GM23248 (cell line): ENCODE results near the gene DPP10. TPM values are rescaled to one million over a fixed set of nuclear protein-coding genes. Genes with fewer than 3 reads are reported as not detected.

ENCODE experiments used
- DNase-seq: peaks from one replicate; pipeline ENCODE4 v3.0.0-alpha.2; 2015
- H2AFZ ChIP-seq: fragments of 200-600 bp; sonication (generic); 2 replicates; pipeline ENCODE4 v1.6.1; 2016; ENCODE audit warnings: antibody characterized with exemption
- H3F3A ChIP-seq: fragments of 200-600 bp; sonication (generic); 2 replicates; pipeline ENCODE4 v1.6.1; 2016; ENCODE audit warnings: mild to moderate bottlenecking, antibody characterized with exemption, mixed run types; ENCODE audit not compliant: insufficient read depth
- H3K27ac ChIP-seq: fragments of 200-600 bp; sonication (generic); 2 replicates; pipeline ENCODE4 v1.5.1; 2016; ENCODE audit warnings: mild to moderate bottlenecking
- H3K27me3 ChIP-seq: fragments of 200-600 bp; sonication (generic); replicated peaks from 2 replicates; pipeline ENCODE4 v1.6.1; 2016; ENCODE audit warnings: mild to moderate bottlenecking; ENCODE audit not compliant: insufficient read depth
- H3K36me3 ChIP-seq: fragments of 200-600 bp; sonication (generic); 2 replicates; pipeline ENCODE4 v1.6.1; 2016; ENCODE audit warnings: low read depth, mild to moderate bottlenecking
- H3K4me1 ChIP-seq: fragments of 200-600 bp; sonication (generic); 2 replicates; pipeline ENCODE4 v1.6.1; 2016; ENCODE audit warnings: mild to moderate bottlenecking; ENCODE audit not compliant: insufficient read depth
- H3K4me2 ChIP-seq: fragments of 200-600 bp; sonication (generic); one replicate; pipeline ENCODE4 v1.6.1; 2016; ENCODE audit warnings: mild to moderate bottlenecking; ENCODE audit not compliant: unreplicated experiment
- H3K4me3 ChIP-seq: fragments of 200-600 bp; sonication (generic); 2 replicates; pipeline ENCODE4 v1.5.1; 2016; ENCODE audit warnings: mild to moderate bottlenecking
- H3K79me2 ChIP-seq: fragments of 200-600 bp; sonication (generic); 2 replicates; pipeline ENCODE4 v1.6.1; 2016; ENCODE audit warnings: mild to moderate bottlenecking; ENCODE audit not compliant: insufficient read depth
- H3K9ac ChIP-seq: fragments of 200-600 bp; sonication (generic); 2 replicates; pipeline ENCODE4 v1.6.1; 2016; ENCODE audit warnings: mild to moderate bottlenecking
- H3K9me2 ChIP-seq: fragments of 200-600 bp; sonication (generic); 2 replicates; pipeline ENCODE4 v1.6.1; 2016; ENCODE audit warnings: mixed run types, mild to moderate bottlenecking, moderate library complexity; ENCODE audit not compliant: insufficient read depth
- H3K9me3 ChIP-seq: fragments of 200-600 bp; sonication (generic); one replicate; pipeline ENCODE4 v1.6.1; 2017; ENCODE audit warnings: low read depth
- H4K20me1 ChIP-seq: fragments of 200-600 bp; sonication (generic); 2 replicates; pipeline ENCODE4 v1.6.0; 2016; ENCODE audit not compliant: insufficient read depth
- EZH2 ChIP-seq: fragments of 200-600 bp; sonication (generic); IDR thresholded peaks from 2 replicates; pipeline ENCODE4 v1.6.1; 2018; ENCODE audit warnings: antibody characterized with exemption, mild to moderate bottlenecking; ENCODE audit not compliant: insufficient read depth, poor library complexity, severe bottlenecking
- EZH2phosphoT487 ChIP-seq: fragments of 200-600 bp; sonication (generic); IDR thresholded peaks from 2 replicates; pipeline ENCODE4 v1.6.1; 2018; ENCODE audit warnings: antibody characterized with exemption, moderate library complexity, mild to moderate bottlenecking, low read depth; ENCODE audit not compliant: insufficient read depth
- WGBS, 2 experiments: methylation state at CpG; one replicate each; pipeline ENCODE4 v1.1.6; 2015 to 2017; ENCODE audit warnings: low lambda C conversion rate in 2 of 2, low coverage in 1 of 2; ENCODE audit errors: missing lambda C conversion rate in 2 of 2; 5-methylcytosine and 5-hydroxymethylcytosine counted together
- in situ Hi-C: fragments of 300-500 bp; cut with MboI; formaldehyde crosslinking; loops from 2 replicates; pipeline ENCODE4 v1.15.0; 2020
- polyA plus RNA-seq: library from polyadenylated mRNA; unstranded; fragments of >200 nt; fragmentation: Nextera tagmentation; extraction: Ambion mirVana; gene quantifications from 2 replicates; pipeline ENCODE4 v1.2.1, GENCODE V29; 2016
- total RNA-seq: library from RNA; depleted of rRNA; stranded (reverse); fragments of >200 nt; shearing (Covaris generic); gene quantifications from 2 replicates; pipeline ENCODE4 v1.2.3, GENCODE V29; 2014

DPP10 gene
- total and polyA plus RNA-seq, 2 experiments from 2014 or later, result not detected

- Histone ChIP-seq H3K27ac (no peak overlapping the region), H3K9me2 (no peaks in the 10 kb centered on the region), H3K4me2 (no peak overlapping the region), H3K4me3 (no peak overlapping the region), H2AFZ (no peak overlapping the region), H3K36me3 (no peaks in the 10 kb centered on the region), H3K9me3 (no peaks in the 10 kb centered on the region), H3K4me1 (no peaks in the 10 kb centered on the region), H3K79me2 (no peaks in the 10 kb centered on the region), H4K20me1 (no peaks in the 10 kb centered on the region), H3F3A (no peaks in the 10 kb centered on the region), H3K27me3 (no peaks in the 10 kb centered on the region), H3K9ac (no peak overlapping the region)
- no peak for DNase-seq
- in situ Hi-C loops, result no loop called here
- TF ChIP-seq EZH2phosphoT487, result no peak
- TF ChIP-seq EZH2, result no peak
These were observed 917.1 kb downstream of the DPP10 start for GRCh38 chr2:115359550-115359949.

GRCh38 chr2:115364093-115364492 is 921.7 kb downstream of the DPP10 start:
- DNase-seq, result no peak
- no peaks in the 10 kb centered on the region for H3K4me1 ChIP-seq
- no peak overlapping the region for H2AFZ ChIP-seq
- no peak overlapping the region for H3K4me3 ChIP-seq
- H3K27me3 ChIP-seq, result no peaks in the 10 kb centered on the region
- 44 to 49% methylated on average over 6 of the region's 6 CpGs for WGBS, 2 experiments
- no peak overlapping the region for H3K27ac ChIP-seq
- no peak overlapping the region for H3K4me2 ChIP-seq
- no peaks in the 10 kb centered on the region for H3K9me3 ChIP-seq
- H3K36me3 ChIP-seq, result no peaks in the 10 kb centered on the region
- in situ Hi-C loops, result no loop called here
- no peaks in the 10 kb centered on the region for H3F3A ChIP-seq
- H3K79me2 ChIP-seq, result no peaks in the 10 kb centered on the region
- H3K9ac ChIP-seq, result no peak overlapping the region
- no peak for TF ChIP-seq EZH2
- TF ChIP-seq EZH2phosphoT487, result no peak
- H3K9me2 ChIP-seq, result no peaks in the 10 kb centered on the region
- no peaks in the 10 kb centered on the region for H4K20me1 ChIP-seq

GRCh38 chr2:115369400-115369799 is 927.0 kb downstream of the DPP10 start:
- no peaks in the 10 kb centered on the region for H3F3A ChIP-seq
- no peaks in the 10 kb centered on the region for H3K79me2 ChIP-seq
- 36 to 38% methylated on average over 4 of the region's 4 CpGs for WGBS, 2 experiments
- in situ Hi-C loops, result no loop called here
- H3K4me3 ChIP-seq, result no peak overlapping the region
- no peaks in the 10 kb centered on the region for H3K4me1 ChIP-seq
- peaks cover 5% of the 10 kb centered on the region for H3K9me3 ChIP-seq
- H3K9me2 ChIP-seq, result no peaks in the 10 kb centered on the region
- DNase-seq, result no peak
- TF ChIP-seq EZH2 (no peak), EZH2phosphoT487 (no peak)
- H2AFZ ChIP-seq, result no peak overlapping the region
- no peaks in the 10 kb centered on the region for H4K20me1 ChIP-seq
- no peaks in the 10 kb centered on the region for H3K36me3 ChIP-seq
- H3K9ac ChIP-seq, result no peak overlapping the region
- no peaks in the 10 kb centered on the region for H3K27me3 ChIP-seq
- H3K27ac ChIP-seq, result no peak overlapping the region
- H3K4me2 ChIP-seq, result no peak overlapping the region

GRCh38 chr2:115374981-115375380 is 932.5 kb downstream of the DPP10 start:
- Histone ChIP-seq H3K4me2 (no peak overlapping the region), H3K27ac (no peak overlapping the region), H3K27me3 (no peaks in the 10 kb centered on the region), H3K9me2 (no peaks in the 10 kb centered on the region), H3K36me3 (no peaks in the 10 kb centered on the region), H3K4me1 (no peaks in the 10 kb centered on the region), H4K20me1 (no peaks in the 10 kb centered on the region), H3K9ac (no peak overlapping the region), H3F3A (no peaks in the 10 kb centered on the region), H3K79me2 (no peaks in the 10 kb centered on the region), H2AFZ (no peak overlapping the region), H3K4me3 (no peak overlapping the region), H3K9me3 (peaks cover 5% of the 10 kb centered on the region)
- in situ Hi-C loops, result no loop called here
- TF ChIP-seq EZH2phosphoT487 (no peak), EZH2 (no peak)
- no peak for DNase-seq
- WGBS, 2 experiments, result 0 to 6% methylated on average over 1 of the region's 1 CpG

- Histone ChIP-seq H3K27me3 (no peaks in the 10 kb centered on the region), H3K27ac (no peak overlapping the region), H2AFZ (no peak overlapping the region), H3K9ac (no peak overlapping the region), H4K20me1 (no peaks in the 10 kb centered on the region), H3K9me2 (no peaks in the 10 kb centered on the region), H3K79me2 (no peaks in the 10 kb centered on the region), H3F3A (no peaks in the 10 kb centered on the region), H3K4me3 (no peak overlapping the region), H3K4me1 (no peaks in the 10 kb centered on the region), H3K9me3 (no peaks in the 10 kb centered on the region), H3K36me3 (no peaks in the 10 kb centered on the region), H3K4me2 (no peak overlapping the region)
- TF ChIP-seq EZH2 (no peak), EZH2phosphoT487 (no peak)
- in situ Hi-C loops, result no loop called here
- no peak for DNase-seq
These were observed 942.0 kb downstream of the DPP10 start for GRCh38 chr2:115384399-115384798.
